ENCODE data around the gene SERPINB1.

SERPINB1 gene

GRCh38 chr6:2873643-2874042 lies 32.0 kb upstream of the SERPINB1 start:
- H3K4me1 Mint-ChIP-seq (ENCODE audit: low read depth in 2 of 2): peaks cover 37 to 55% of the 10 kb centered on the region in 2 donors
- H3K36me3 Mint-ChIP-seq (ENCODE audit: insufficient read depth): peaks cover 8% of the 10 kb centered on the region
- no peak overlapping the region for H3K4me3 Mint-ChIP-seq
- H3K27me3 Mint-ChIP-seq: no peaks in the 10 kb centered on the region
- peaks cover 0 to 1% of the 10 kb centered on the region in 2 donors for H3K9me3 Mint-ChIP-seq
- H3K27ac Mint-ChIP-seq: peak overlapping the region; percentile 53 to 93
- ATAC-seq (replicated peaks) (no peak), DNase-seq (no peak)

- Mint-ChIP-seq H3K27me3 (no peaks in the 10 kb centered on the region), H3K27ac (peak overlapping the region; percentile 10 to 88), H3K4me3 (no peak overlapping the region), H3K9me3 (peaks cover 0 to 1% of the 10 kb centered on the region in 2 donors), H3K36me3 (ENCODE audit: insufficient read depth) (peaks cover 8% of the 10 kb centered on the region), H3K4me1 (ENCODE audit: low read depth in 2 of 2) (peaks cover 29 to 46% of the 10 kb centered on the region in 2 donors)
- ATAC-seq (replicated peaks): no peak
- DNase-seq: no peak
Measured at GRCh38 chr6:2872423-2873358, 31.0 kb upstream of the SERPINB1 start.

GRCh38 chr6:2871953-2872352 lies 30.3 kb upstream of the SERPINB1 start:
- Mint-ChIP-seq H3K27ac (peak overlapping the region; percentile 10 to 88), H3K4me1 (ENCODE audit: low read depth in 2 of 2) (peaks cover 24 to 39% of the 10 kb centered on the region in 2 donors)
- DNase-seq: no peak

GRCh38 chr6:2871102-2871501 lies 29.4 kb upstream of the SERPINB1 start:
- H3K36me3 Mint-ChIP-seq (ENCODE audit: insufficient read depth): peaks cover 3% of the 10 kb centered on the region
- peaks cover 16 to 36% of the 10 kb centered on the region in 2 donors for H3K4me1 Mint-ChIP-seq (ENCODE audit: low read depth in 2 of 2)
- peaks cover 0 to 1% of the 10 kb centered on the region in 2 donors for H3K9me3 Mint-ChIP-seq
- H3K27me3 Mint-ChIP-seq: no peaks in the 10 kb centered on the region
- no peak overlapping the region for H3K4me3 Mint-ChIP-seq
- no peak overlapping the region for H3K27ac Mint-ChIP-seq
- ATAC-seq (replicated peaks): no peak
- no peak for DNase-seq

More at GRCh38 chr6:2871953-2872352, 30.3 kb upstream of the SERPINB1 start:
- Mint-ChIP-seq H3K9me3 (peaks cover 0 to 1% of the 10 kb centered on the region in 2 donors), H3K27me3 (no peaks in the 10 kb centered on the region), H3K36me3 (ENCODE audit: insufficient read depth) (peaks cover 7% of the 10 kb centered on the region), H3K4me3 (no peak overlapping the region)
- no peak for ATAC-seq (replicated peaks)

GRCh38 chr6:2870046-2870636 lies 28.5 kb upstream of the SERPINB1 start:
- no peak for ATAC-seq (replicated peaks)
- no peaks in the 10 kb centered on the region for H3K27me3 Mint-ChIP-seq
- no peak for DNase-seq
- H3K36me3 Mint-ChIP-seq (ENCODE audit: insufficient read depth): peaks cover 3% of the 10 kb centered on the region
- peaks cover 13 to 40% of the 10 kb centered on the region in 2 donors for H3K4me1 Mint-ChIP-seq (ENCODE audit: low read depth in 2 of 2)
- H3K27ac Mint-ChIP-seq: no peak overlapping the region
- peaks cover 0 to 1% of the 10 kb centered on the region in 2 donors for H3K9me3 Mint-ChIP-seq
- H3K4me3 Mint-ChIP-seq: no peak overlapping the region

- DNase-seq (no peak), ATAC-seq (replicated peaks) (peak; percentile 14)
- Mint-ChIP-seq H3K27me3 (no peaks in the 10 kb centered on the region), H3K4me1 (ENCODE audit: low read depth in 2 of 2) (peaks cover 8 to 31% of the 10 kb centered on the region in 2 donors), H3K4me3 (peak overlapping the region in 1 of 2 donors; percentile 3), H3K36me3 (ENCODE audit: insufficient read depth) (peaks cover 3% of the 10 kb centered on the region), H3K9me3 (peaks cover 0 to 1% of the 10 kb centered on the region in 2 donors), H3K27ac (peak overlapping the region; percentile 41 to 46)
Measured at GRCh38 chr6:2868637-2869036, 27.0 kb upstream of the SERPINB1 start.

- peaks cover 5% of the 10 kb centered on the region for H3K36me3 Mint-ChIP-seq (ENCODE audit: insufficient read depth)
- ATAC-seq (replicated peaks): no peak
- DNase-seq: no peak
- peaks cover 0 to 1% of the 10 kb centered on the region in 2 donors for H3K9me3 Mint-ChIP-seq
- no peak overlapping the region for H3K27ac Mint-ChIP-seq
- H3K27me3 Mint-ChIP-seq: no peaks in the 10 kb centered on the region
- peaks cover 20 to 39% of the 10 kb centered on the region in 2 donors for H3K4me1 Mint-ChIP-seq (ENCODE audit: low read depth in 2 of 2)
- H3K4me3 Mint-ChIP-seq: no peak overlapping the region
Measured at GRCh38 chr6:2866171-2866846, 24.6 kb upstream of the SERPINB1 start.

GRCh38 chr6:2865694-2866151 lies 24.1 kb upstream of the SERPINB1 start:
- H3K36me3 Mint-ChIP-seq (ENCODE audit: insufficient read depth): peaks cover 5% of the 10 kb centered on the region
- DNase-seq: no peak
- H3K9me3 Mint-ChIP-seq: peaks cover 0 to 1% of the 10 kb centered on the region in 2 donors
- no peak overlapping the region for H3K27ac Mint-ChIP-seq
- H3K4me3 Mint-ChIP-seq: no peak overlapping the region
- H3K4me1 Mint-ChIP-seq (ENCODE audit: low read depth in 2 of 2): peaks cover 24 to 45% of the 10 kb centered on the region in 2 donors
- no peaks in the 10 kb centered on the region for H3K27me3 Mint-ChIP-seq
- ATAC-seq (replicated peaks): no peak

- H3K27ac Mint-ChIP-seq: no peak overlapping the region
- peaks cover 5% of the 10 kb centered on the region for H3K36me3 Mint-ChIP-seq (ENCODE audit: insufficient read depth)
- no peak for ATAC-seq (replicated peaks)
- no peak for DNase-seq
- no peaks in the 10 kb centered on the region for H3K27me3 Mint-ChIP-seq
- H3K4me1 Mint-ChIP-seq (ENCODE audit: low read depth in 2 of 2): peaks cover 24 to 46% of the 10 kb centered on the region in 2 donors
- no peak overlapping the region for H3K4me3 Mint-ChIP-seq
- peaks cover 0 to 1% of the 10 kb centered on the region in 2 donors for H3K9me3 Mint-ChIP-seq
Measured at GRCh38 chr6:2865270-2865669, 23.6 kb upstream of the SERPINB1 start.

GRCh38 chr6:2863901-2864300 lies 22.2 kb upstream of the SERPINB1 start:
- H3K4me3 Mint-ChIP-seq: no peak overlapping the region

GRCh38 chr6:2862712-2863181 lies 21.1 kb upstream of the SERPINB1 start:
- H3K36me3 Mint-ChIP-seq (ENCODE audit: insufficient read depth): peaks cover 14% of the 10 kb centered on the region
- ATAC-seq (replicated peaks): no peak
- H3K4me3 Mint-ChIP-seq: peak overlapping the region in 1 of 2 donors; percentile 68

More at GRCh38 chr6:2863901-2864300, 22.2 kb upstream of the SERPINB1 start:
- DNase-seq: no peak
- H3K27ac Mint-ChIP-seq: peak overlapping the region; percentile 5 to 96
- no peaks in the 10 kb centered on the region for H3K27me3 Mint-ChIP-seq
- ATAC-seq (replicated peaks): no peak
- peaks cover 6% of the 10 kb centered on the region for H3K36me3 Mint-ChIP-seq (ENCODE audit: insufficient read depth)
- no peaks in the 10 kb centered on the region for H3K9me3 Mint-ChIP-seq
- H3K4me1 Mint-ChIP-seq (ENCODE audit: low read depth in 2 of 2): peaks cover 31 to 49% of the 10 kb centered on the region in 2 donors

GRCh38 chr6:2861822-2862164 lies 20.1 kb upstream of the SERPINB1 start:
- DNase-seq: no peak
- no peak for ATAC-seq (replicated peaks)
- no peaks in the 10 kb centered on the region for H3K9me3 Mint-ChIP-seq
- peaks cover 51 to 70% of the 10 kb centered on the region in 2 donors for H3K4me1 Mint-ChIP-seq (ENCODE audit: low read depth in 2 of 2)
- H3K4me3 Mint-ChIP-seq: peak overlapping the region; percentile 68 to 77
- peaks cover 21% of the 10 kb centered on the region for H3K36me3 Mint-ChIP-seq (ENCODE audit: insufficient read depth)
- H3K27ac Mint-ChIP-seq: peak overlapping the region; percentile 92 to 96
- H3K27me3 Mint-ChIP-seq: no peaks in the 10 kb centered on the region

More at GRCh38 chr6:2862712-2863181, 21.1 kb upstream of the SERPINB1 start:
- H3K4me1 Mint-ChIP-seq (ENCODE audit: low read depth in 2 of 2): peaks cover 42 to 60% of the 10 kb centered on the region in 2 donors
- H3K9me3 Mint-ChIP-seq: no peaks in the 10 kb centered on the region
- DNase-seq: no peak
- peak overlapping the region; percentile 92 to 96 for H3K27ac Mint-ChIP-seq
- no peaks in the 10 kb centered on the region for H3K27me3 Mint-ChIP-seq
